ENCODE measurements around the gene ADPRH.
"Not testable (repeated sequence)": the region's sequence is repeated elsewhere in the genome, so short reads cannot be mapped to it uniquely, and the experiment has no call there.

ADPRH gene

GRCh38 chr3:119559441-119559963, 19.8 kb upstream of the ADPRH start, which contains the start of gene CD80:
TSS of gene CD80 (minus strand) at chr3:119559614. CDS start at chr3:119557728, 1,886 bp downstream.
- DNase-seq (ENCODE audit: low spot score): peak; percentile 86

GRCh38 chr3:119560160-119560559, 19.1 kb upstream of the ADPRH start:
- DNase-seq (ENCODE audit: low spot score): no peak

GRCh38 chr3:119562307-119562961, 16.9 kb upstream of the ADPRH start:
- DNase-seq (ENCODE audit: low spot score): peak; percentile 73

GRCh38 chr3:119563334-119563733, 16.0 kb upstream of the ADPRH start:
- not testable (repeated sequence) for DNase-seq (ENCODE audit: low spot score)

- DNase-seq (ENCODE audit: low spot score): no peak
These were observed 10.1 kb upstream of the ADPRH start for GRCh38 chr3:119569156-119569555.

GRCh38 chr3:119570229-119570628, 9.1 kb upstream of the ADPRH start:
- DNase-seq (ENCODE audit: low spot score): no peak

- DNase-seq (ENCODE audit: low spot score): no peak
These were observed 8.1 kb upstream of the ADPRH start for GRCh38 chr3:119571230-119571629.

GRCh38 chr3:119571688-119572087, 7.6 kb upstream of the ADPRH start:
- no peak for DNase-seq (ENCODE audit: low spot score)

GRCh38 chr3:119575507-119575906, 3.8 kb upstream of the ADPRH start:
- DNase-seq (ENCODE audit: low spot score): no peak

GRCh38 chr3:119580067-119580760, 922 bp downstream of the ADPRH start:
- DNase-seq (ENCODE audit: low spot score): no peak

GRCh38 chr3:119582178-119582577, 2.9 kb downstream of the ADPRH start:
- DNase-seq (ENCODE audit: low spot score): peak; percentile 62

GRCh38 chr3:119585208-119585607, 5.9 kb downstream of the ADPRH start:
- DNase-seq (ENCODE audit: low spot score): no peak

GRCh38 chr3:119585856-119586570, 6.7 kb downstream of the ADPRH start:
- no peak for DNase-seq (ENCODE audit: low spot score)

- DNase-seq (ENCODE audit: low spot score): no peak
These were observed 7.5 kb downstream of the ADPRH start for GRCh38 chr3:119586733-119587172.

- DNase-seq (ENCODE audit: low spot score): no peak
These were observed 8.8 kb downstream of the ADPRH start for GRCh38 chr3:119588112-119588511.

GRCh38 chr3:119589102-119589773, 9.9 kb downstream of the ADPRH start:
- no peak for DNase-seq (ENCODE audit: low spot score)

- DNase-seq (ENCODE audit: low spot score): no peak
These were observed 11.4 kb downstream of the ADPRH start for GRCh38 chr3:119590706-119591105.

- no peak for DNase-seq (ENCODE audit: low spot score)
These were observed 13.6 kb downstream of the ADPRH start for GRCh38 chr3:119592861-119593260.

- no peak for DNase-seq (ENCODE audit: low spot score)
These were observed 14.8 kb downstream of the ADPRH start for GRCh38 chr3:119594066-119594465.

- not testable (repeated sequence) for DNase-seq (ENCODE audit: low spot score)
These were observed 15.6 kb downstream of the ADPRH start for GRCh38 chr3:119594929-119595328.

GRCh38 chr3:119595639-119596334, 16.5 kb downstream of the ADPRH start:
- DNase-seq (ENCODE audit: low spot score): no peak

All from activated CD4-positive, alpha-beta T cell treated with anti-CD3 and anti-CD28 coated beads, Interleukin-2, Interleukin-4, amounts not matched to agents 100 ng/mL and 50 ng/mL, durations not matched to agents 16 hours and 8 hours (primary cell).